ENCODE measurements around the gene KRTAP1-1.
"Not testable (repeated sequence)": the region's sequence is repeated elsewhere in the genome, so short reads cannot be mapped to it uniquely, and the experiment has no call there.

KRTAP1-1 gene, protein sequence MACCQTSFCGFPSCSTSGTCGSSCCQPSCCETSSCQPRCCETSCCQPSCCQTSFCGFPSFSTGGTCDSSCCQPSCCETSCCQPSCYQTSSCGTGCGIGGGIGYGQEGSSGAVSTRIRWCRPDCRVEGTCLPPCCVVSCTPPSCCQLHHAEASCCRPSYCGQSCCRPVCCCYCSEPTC

DNA sequence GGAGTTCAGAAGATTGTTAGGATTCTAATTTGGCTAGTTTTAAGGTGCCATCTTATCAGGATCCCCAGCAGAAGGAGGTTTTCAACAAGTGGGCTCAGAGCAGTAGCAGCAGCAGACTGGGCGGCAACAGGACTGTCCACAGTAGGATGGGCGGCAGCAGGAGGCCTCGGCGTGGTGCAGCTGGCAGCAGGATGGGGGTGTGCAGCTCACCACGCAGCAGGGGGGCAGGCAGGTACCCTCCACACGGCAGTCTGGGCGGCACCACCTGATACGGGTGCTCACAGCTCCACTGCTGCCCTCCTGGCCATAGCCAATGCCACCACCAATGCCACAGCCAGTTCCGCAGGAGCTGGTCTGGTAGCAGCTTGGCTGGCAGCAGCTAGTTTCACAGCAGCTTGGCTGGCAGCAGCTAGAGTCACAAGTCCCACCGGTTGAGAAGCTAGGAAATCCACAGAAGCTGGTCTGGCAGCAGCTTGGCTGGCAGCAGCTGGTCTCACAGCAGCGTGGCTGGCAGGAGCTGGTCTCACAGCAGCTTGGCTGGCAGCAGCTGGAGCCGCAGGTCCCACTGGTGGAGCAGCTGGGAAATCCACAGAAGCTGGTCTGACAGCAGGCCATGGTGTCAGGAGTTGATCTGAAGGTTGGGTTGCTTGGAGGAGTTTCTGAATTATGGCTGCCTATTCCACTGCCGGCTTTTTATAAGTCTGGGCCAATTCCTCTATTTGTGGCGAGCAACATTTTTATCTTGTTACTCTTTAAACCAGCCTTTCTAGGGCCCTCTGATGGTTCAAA, at the start of gene KRTAP1-1:
Gene KRTAP1-1, minus strand, starts transcription at position 668 of the 789 bp plus-strand sequence. Its CDS starts 53 bp downstream, at position 615.
- not testable (repeated sequence) for H3K4me1 ChIP-seq (ENCODE audit: insufficient read depth, poor library complexity, severe bottlenecking); H3K27ac ChIP-seq (ENCODE audit: poor library complexity, severe bottlenecking); H3K27me3 ChIP-seq (ENCODE audit: insufficient read depth, poor library complexity, severe bottlenecking); ATAC-seq (ENCODE audit: low read depth); DNase-seq (ENCODE audit: low spot score); H3K9me3 ChIP-seq (ENCODE audit: severe bottlenecking); H3K4me3 ChIP-seq (ENCODE audit: severe bottlenecking); H3K36me3 ChIP-seq (ENCODE audit: low read depth)

DNA sequence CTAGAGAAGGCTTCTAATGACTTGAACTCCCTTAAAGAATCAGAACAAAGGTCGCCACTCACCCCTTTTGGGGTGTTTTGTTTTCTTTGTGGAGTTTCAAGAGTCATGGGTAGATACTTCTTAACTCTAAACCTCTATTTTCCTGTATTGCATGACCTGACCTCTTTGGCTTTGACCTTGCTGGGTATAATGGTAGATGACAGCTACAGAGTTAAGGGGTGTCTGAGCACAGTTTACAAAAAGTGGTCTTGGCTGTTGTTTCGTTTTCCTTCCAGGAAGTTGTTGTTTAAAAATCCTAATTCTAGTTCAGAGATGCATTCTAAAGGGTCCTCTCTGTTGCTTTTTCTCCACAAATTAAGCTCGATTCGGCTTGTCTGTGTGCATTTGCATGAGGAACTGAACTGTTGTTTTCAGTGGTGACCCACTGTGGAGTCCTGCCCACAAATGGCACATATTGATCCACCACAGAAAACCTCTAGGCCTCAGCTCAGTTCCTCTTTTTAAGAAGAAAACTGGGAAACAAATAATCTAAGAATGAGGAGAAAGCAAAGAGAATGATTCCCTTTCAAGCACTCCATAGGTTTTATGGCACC, 47.6 kb upstream of the KRTAP1-1 start:
- H3K4me3 ChIP-seq (ENCODE audit: severe bottlenecking); H3K27me3 ChIP-seq (ENCODE audit: insufficient read depth, poor library complexity, severe bottlenecking); ATAC-seq (ENCODE audit: low read depth); DNase-seq (ENCODE audit: low spot score); H3K36me3 ChIP-seq (ENCODE audit: low read depth); H3K27ac ChIP-seq (ENCODE audit: poor library complexity, severe bottlenecking); H3K9me3 ChIP-seq (ENCODE audit: severe bottlenecking); H3K4me1 ChIP-seq (ENCODE audit: insufficient read depth, poor library complexity, severe bottlenecking): not testable (repeated sequence)

DNA sequence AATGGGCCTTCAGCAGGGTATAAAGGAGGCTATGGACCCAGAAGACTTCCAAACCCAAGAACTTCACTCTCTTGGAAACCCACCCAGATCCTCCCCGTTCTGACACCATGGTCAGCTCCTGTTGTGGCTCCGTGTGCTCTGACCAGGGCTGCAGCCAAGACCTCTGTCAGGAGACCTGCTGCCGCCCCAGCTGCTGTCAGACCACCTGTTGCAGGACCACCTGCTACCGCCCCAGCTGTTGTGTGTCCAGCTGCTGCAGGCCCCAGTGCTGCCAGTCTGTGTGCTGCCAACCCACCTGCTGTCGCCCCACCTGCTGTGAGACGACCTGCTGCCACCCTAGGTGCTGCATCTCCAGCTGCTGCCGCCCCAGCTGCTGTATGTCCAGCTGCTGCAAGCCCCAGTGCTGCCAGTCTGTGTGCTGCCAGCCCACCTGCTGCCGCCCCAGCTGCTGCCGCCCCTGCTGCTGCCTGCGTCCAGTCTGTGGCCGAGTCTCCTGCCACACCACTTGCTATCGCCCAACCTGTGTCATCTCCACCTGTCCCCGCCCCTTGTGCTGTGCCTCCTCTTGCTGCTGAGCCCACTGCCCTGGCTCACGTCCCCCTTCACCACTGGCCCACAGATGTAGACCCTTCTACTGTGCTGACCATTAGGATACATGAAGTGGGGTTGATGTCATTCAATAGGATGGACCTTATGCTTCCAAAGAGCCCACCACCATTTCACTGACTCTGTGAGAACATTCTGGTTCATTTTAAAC, 43.0 kb upstream of the KRTAP1-1 start, which contains the start of gene KRTAP4-7:
Gene KRTAP4-7, plus strand, starts transcription at position 51 of the 757 bp plus-strand sequence. Its CDS starts 57 bp downstream, at position 108.
- peak within 1 kb of the TSS; percentile 71 for H3K27ac ChIP-seq (ENCODE audit: poor library complexity, severe bottlenecking)

DNA sequence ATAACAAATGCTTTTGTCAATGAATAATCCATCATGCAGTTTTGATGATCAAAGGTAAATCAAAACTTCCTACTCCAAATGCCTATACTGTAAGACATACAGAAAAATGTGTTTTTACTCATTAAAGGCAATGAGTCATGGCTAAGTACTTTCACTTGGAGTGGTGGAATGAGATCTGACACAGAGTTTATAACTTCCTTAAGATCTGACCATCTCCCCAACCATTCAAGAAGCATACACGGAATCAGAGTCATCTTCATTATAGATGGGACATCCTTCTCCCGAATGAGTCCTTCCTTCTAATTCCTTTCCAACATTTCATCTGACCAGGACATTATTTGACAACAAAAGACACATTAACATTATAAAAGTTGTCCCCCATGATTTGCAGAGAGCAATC, 42.2 kb upstream of the KRTAP1-1 start:
- not testable (repeated sequence) for H3K4me3 ChIP-seq (ENCODE audit: severe bottlenecking); H3K4me1 ChIP-seq (ENCODE audit: insufficient read depth, poor library complexity, severe bottlenecking); H3K36me3 ChIP-seq (ENCODE audit: low read depth); H3K9me3 ChIP-seq (ENCODE audit: severe bottlenecking); H3K27me3 ChIP-seq (ENCODE audit: insufficient read depth, poor library complexity, severe bottlenecking); DNase-seq (ENCODE audit: low spot score)
- peak; percentile 95 for ATAC-seq (ENCODE audit: low read depth)
- H3K27ac ChIP-seq (ENCODE audit: poor library complexity, severe bottlenecking), result peak overlapping the region; percentile 71

More for the DNA sequence above, 43.0 kb upstream of the KRTAP1-1 start, which contains the start of gene KRTAP4-7:
- not testable (repeated sequence) for ATAC-seq (ENCODE audit: low read depth); DNase-seq (ENCODE audit: low spot score); H3K4me3 ChIP-seq (ENCODE audit: severe bottlenecking); H3K36me3 ChIP-seq (ENCODE audit: low read depth); H3K4me1 ChIP-seq (ENCODE audit: insufficient read depth, poor library complexity, severe bottlenecking); H3K9me3 ChIP-seq (ENCODE audit: severe bottlenecking); H3K27me3 ChIP-seq (ENCODE audit: insufficient read depth, poor library complexity, severe bottlenecking)

DNA sequence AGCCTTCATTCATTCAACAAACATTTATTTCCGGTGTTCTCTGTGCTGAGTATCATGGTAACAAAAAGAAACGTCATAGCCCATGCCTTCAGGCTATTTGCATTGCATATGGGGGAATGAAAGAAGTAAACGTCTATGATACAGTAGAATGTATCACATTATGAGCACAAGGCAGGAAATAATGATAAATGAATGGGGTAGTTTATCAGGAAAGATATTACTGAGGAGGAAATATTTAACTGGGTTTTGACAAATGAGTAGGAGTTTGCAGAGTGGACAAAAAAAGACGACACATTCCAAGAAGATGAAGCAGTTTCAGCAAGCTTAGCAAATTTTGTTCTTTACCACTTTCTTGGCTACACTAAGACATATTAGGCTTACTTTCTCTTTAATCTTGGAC, 41.4 kb upstream of the KRTAP1-1 start:
- peak overlapping the region; percentile 71 for H3K27ac ChIP-seq (ENCODE audit: poor library complexity, severe bottlenecking)
- H3K4me3 ChIP-seq (ENCODE audit: severe bottlenecking), result no peak overlapping the region
- peaks cover 9% of the 10 kb centered on the region for H3K4me1 ChIP-seq (ENCODE audit: insufficient read depth, poor library complexity, severe bottlenecking)
- DNase-seq (ENCODE audit: low spot score) (no peak), ATAC-seq (ENCODE audit: low read depth) (peak; percentile 70)
- no peaks in the 10 kb centered on the region for H3K9me3 ChIP-seq (ENCODE audit: severe bottlenecking)
- no peaks in the 10 kb centered on the region for H3K36me3 ChIP-seq (ENCODE audit: low read depth)
- TF ChIP-seq, protein P1, sequence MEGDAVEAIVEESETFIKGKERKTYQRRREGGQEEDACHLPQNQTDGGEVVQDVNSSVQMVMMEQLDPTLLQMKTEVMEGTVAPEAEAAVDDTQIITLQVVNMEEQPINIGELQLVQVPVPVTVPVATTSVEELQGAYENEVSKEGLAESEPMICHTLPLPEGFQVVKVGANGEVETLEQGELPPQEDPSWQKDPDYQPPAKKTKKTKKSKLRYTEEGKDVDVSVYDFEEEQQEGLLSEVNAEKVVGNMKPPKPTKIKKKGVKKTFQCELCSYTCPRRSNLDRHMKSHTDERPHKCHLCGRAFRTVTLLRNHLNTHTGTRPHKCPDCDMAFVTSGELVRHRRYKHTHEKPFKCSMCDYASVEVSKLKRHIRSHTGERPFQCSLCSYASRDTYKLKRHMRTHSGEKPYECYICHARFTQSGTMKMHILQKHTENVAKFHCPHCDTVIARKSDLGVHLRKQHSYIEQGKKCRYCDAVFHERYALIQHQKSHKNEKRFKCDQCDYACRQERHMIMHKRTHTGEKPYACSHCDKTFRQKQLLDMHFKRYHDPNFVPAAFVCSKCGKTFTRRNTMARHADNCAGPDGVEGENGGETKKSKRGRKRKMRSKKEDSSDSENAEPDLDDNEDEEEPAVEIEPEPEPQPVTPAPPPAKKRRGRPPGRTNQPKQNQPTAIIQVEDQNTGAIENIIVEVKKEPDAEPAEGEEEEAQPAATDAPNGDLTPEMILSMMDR (IDR thresholded peaks at IDR 0.05; ENCODE audit: poor library complexity, severe bottlenecking), result no peak
- H3K27me3 ChIP-seq (ENCODE audit: insufficient read depth, poor library complexity, severe bottlenecking), result no peaks in the 10 kb centered on the region

DNA sequence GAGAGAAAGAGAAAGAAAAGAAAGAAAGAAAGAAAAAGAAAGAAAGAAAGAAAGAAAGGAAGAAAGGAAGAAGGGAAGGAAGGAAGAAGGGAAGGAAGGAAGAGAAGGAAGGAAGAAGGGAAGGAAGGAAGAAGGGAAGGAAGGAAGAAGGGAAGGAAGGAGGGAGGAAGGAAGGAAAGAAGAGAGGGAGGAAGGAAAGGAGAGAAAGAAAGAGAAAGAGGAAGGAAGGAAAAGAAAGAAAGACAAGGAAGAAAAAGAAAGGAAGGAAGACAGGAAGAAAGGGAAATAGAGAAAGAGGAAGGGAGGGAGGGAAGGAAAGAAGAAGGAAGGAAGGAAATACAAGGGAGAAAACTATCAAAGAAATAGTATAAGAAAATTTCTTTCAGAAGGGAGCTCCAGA, 35.5 kb upstream of the KRTAP1-1 start:
- ATAC-seq (ENCODE audit: low read depth), result no peak
- DNase-seq (ENCODE audit: low spot score), result no peak
- Histone ChIP-seq H3K4me1 (ENCODE audit: insufficient read depth, poor library complexity, severe bottlenecking) (no peaks in the 10 kb centered on the region), H3K36me3 (ENCODE audit: low read depth) (no peaks in the 10 kb centered on the region), H3K4me3 (ENCODE audit: severe bottlenecking) (no peak overlapping the region), H3K27me3 (ENCODE audit: insufficient read depth, poor library complexity, severe bottlenecking) (no peaks in the 10 kb centered on the region), H3K27ac (ENCODE audit: poor library complexity, severe bottlenecking) (no peak overlapping the region), H3K9me3 (ENCODE audit: severe bottlenecking) (no peaks in the 10 kb centered on the region)
- TF ChIP-seq, protein P1 (IDR thresholded peaks at IDR 0.05; ENCODE audit: poor library complexity, severe bottlenecking), result no peak
